Natural killer cell (primary cell): Measurements from ENCODE around the gene RAP1A. TPM values are rescaled to one million over a fixed set of nuclear protein-coding genes. Genes with fewer than 3 reads are reported as not detected.

ENCODE experiments used
- ATAC-seq, 3 donors: fragments of 150-1000 bp in 2 of 3; fragments of 200-7000 bp in 1 of 3; cut with Tn5 transposase; 1 replicate in 1 of 3; 2 replicates in 2 of 3; pipeline ENCODE4 v1.10.0; 2021; ENCODE audit warnings: mild to moderate bottlenecking in 2 of 3, moderate library complexity in 2 of 3
- DNase-seq, 2 donors: peaks; one replicate each; pipeline versions ENCODE4 v3.0.0 to v3.0.0-alpha.2; 2013 to 2021; ENCODE audit warnings: mixed read lengths in 1 of 2
- H3K27ac ChIP-seq: one replicate; pipeline ENCODE4 v1.5.1; 2013; ENCODE audit warnings: mild to moderate bottlenecking, low read length
- H3K27me3 ChIP-seq: one replicate; pipeline ENCODE4 v1.6.1; 2013; ENCODE audit warnings: low read length; ENCODE audit not compliant: control insufficient read depth, insufficient read depth
- H3K36me3 ChIP-seq: one replicate; pipeline ENCODE4 v1.6.1; 2013; ENCODE audit warnings: low read length; ENCODE audit not compliant: control insufficient read depth, insufficient read depth
- H3K4me1 ChIP-seq: one replicate; pipeline ENCODE4 v1.6.1; 2013; ENCODE audit warnings: low read length; ENCODE audit not compliant: control insufficient read depth, insufficient read depth
- H3K4me3 ChIP-seq: one replicate; pipeline ENCODE4 v1.5.1; 2013; ENCODE audit warnings: low read length
- H3K9me3 ChIP-seq: one replicate; pipeline ENCODE4 v1.6.1; 2013; ENCODE audit warnings: low read length; ENCODE audit not compliant: control insufficient read depth, insufficient read depth
- H3K27ac Mint-ChIP-seq, 2 donors: one replicate each; pipeline ENCODE4 v1.8.0; 2022; ENCODE audit warnings: mild to moderate bottlenecking in 2 of 2, mixed read lengths in 2 of 2, moderate library complexity in 1 of 2
- H3K27me3 Mint-ChIP-seq, 2 donors: one replicate each; pipeline ENCODE4 v1.8.0; 2022; ENCODE audit warnings: low read depth in 2 of 2, mixed read lengths in 2 of 2
- H3K36me3 Mint-ChIP-seq: one replicate; pipeline ENCODE4 v1.8.0; 2022; ENCODE audit warnings: mixed read lengths
- H3K4me1 Mint-ChIP-seq, 2 donors: one replicate each; pipeline ENCODE4 v1.8.0; 2022; ENCODE audit warnings: mixed read lengths in 2 of 2
- H3K4me3 Mint-ChIP-seq: one replicate; pipeline ENCODE4 v1.8.0; 2022; ENCODE audit warnings: mild to moderate bottlenecking, moderate library complexity, mixed read lengths
- H3K9me3 Mint-ChIP-seq, 2 donors: one replicate each; pipeline ENCODE4 v1.8.0; 2022; ENCODE audit warnings: mixed read lengths in 2 of 2
- WGBS: methylation state at CpG from one replicate; pipeline ENCODE4 v1.1.7; 2013; ENCODE audit warnings: missing lambda C conversion rate; ENCODE audit not compliant: insufficient coverage; 5-methylcytosine and 5-hydroxymethylcytosine counted together
- intact Hi-C: fragments of 100-400 bp; cut with micrococcal nuclease; formaldehyde crosslinking; loops from one replicate; pipeline ENCODE4 v1.14.2; 2022
- total RNA-seq, 4 donors: library from RNA; stranded (reverse); fragments of 120-200 nt in 1 of 4; gene quantifications; one replicate each; pipeline versions ENCODE4 v1.2.3 to v1.2.4, GENCODE V29; 2013 to 2022
- TF ChIP-seq, protein P1 (sequence below): fragments of 200-600 bp; IDR thresholded peaks from one replicate; pipeline ENCODE4 v1.8.0; 2022; ENCODE audit warnings: antibody characterized with exemption

RAP1A gene
- total RNA-seq, 3 donors from 2014 or later (not counting 1 experiment from before 2014, with no cell fraction given): 83.7 to 112 (median 104) TPM

DNA sequence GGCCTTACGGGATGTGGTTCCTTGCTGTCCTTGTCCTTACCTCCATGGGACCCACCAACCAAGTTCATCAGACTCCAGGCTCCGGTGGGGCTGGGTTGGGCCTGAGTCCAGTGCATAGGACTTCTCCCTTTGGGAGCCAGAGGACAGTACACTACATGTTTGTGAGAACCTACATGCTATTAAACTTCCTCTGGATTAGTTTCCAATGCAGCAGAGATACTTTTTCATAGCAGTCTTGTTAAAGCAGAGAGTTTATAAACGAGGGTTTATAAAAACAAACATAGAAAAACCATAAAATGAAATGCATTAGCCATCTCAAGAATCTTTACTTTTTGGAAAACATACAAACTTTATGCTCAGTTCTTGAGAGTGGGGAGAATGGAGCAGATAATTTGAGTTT is 86.3 kb downstream of the RAP1A start:
- Mint-ChIP-seq H3K27me3 (no peaks in the 10 kb centered on the region), H3K36me3 (peaks cover 25% of the 10 kb centered on the region), H3K4me1 (peaks cover 7 to 17% of the 10 kb centered on the region in 2 donors), H3K4me3 (no peak overlapping the region), H3K9me3 (no peaks in the 10 kb centered on the region), H3K27ac (peak overlapping the region in 1 of 2 donors; percentile 64)
- TF ChIP-seq, protein P1, sequence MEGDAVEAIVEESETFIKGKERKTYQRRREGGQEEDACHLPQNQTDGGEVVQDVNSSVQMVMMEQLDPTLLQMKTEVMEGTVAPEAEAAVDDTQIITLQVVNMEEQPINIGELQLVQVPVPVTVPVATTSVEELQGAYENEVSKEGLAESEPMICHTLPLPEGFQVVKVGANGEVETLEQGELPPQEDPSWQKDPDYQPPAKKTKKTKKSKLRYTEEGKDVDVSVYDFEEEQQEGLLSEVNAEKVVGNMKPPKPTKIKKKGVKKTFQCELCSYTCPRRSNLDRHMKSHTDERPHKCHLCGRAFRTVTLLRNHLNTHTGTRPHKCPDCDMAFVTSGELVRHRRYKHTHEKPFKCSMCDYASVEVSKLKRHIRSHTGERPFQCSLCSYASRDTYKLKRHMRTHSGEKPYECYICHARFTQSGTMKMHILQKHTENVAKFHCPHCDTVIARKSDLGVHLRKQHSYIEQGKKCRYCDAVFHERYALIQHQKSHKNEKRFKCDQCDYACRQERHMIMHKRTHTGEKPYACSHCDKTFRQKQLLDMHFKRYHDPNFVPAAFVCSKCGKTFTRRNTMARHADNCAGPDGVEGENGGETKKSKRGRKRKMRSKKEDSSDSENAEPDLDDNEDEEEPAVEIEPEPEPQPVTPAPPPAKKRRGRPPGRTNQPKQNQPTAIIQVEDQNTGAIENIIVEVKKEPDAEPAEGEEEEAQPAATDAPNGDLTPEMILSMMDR: no peak
- 100% methylated on average over 2 of the region's 3 CpGs for WGBS
- Histone ChIP-seq H3K36me3 (peaks cover 90% of the 10 kb centered on the region), H3K27me3 (no peaks in the 10 kb centered on the region), H3K27ac (no peak overlapping the region), H3K4me1 (no peaks in the 10 kb centered on the region), H3K4me3 (no peak overlapping the region), H3K9me3 (no peaks in the 10 kb centered on the region)
- intact Hi-C loops: no loop called here
- DNase-seq: no peak
- ATAC-seq: no peak

DNA sequence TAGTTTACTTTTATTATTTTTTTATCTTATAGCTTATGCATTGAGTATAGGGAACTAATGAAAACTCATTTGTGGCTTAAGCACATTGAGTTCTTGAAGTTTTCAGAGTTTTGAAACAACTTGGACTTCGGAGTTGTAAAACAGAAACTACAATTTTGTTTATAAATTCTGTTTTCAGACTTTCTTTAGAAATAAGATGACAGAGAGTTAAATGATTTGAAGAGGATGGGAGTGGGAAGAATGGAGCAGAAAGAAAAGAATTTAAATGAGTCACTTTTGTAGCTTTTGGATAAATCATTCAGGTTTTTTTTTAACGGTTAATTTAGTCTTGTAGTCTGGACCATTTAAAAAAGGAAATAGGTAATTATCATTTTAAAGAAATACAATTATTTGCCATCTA is 87.3 kb downstream of the RAP1A start:
- WGBS: 100% methylated on average over 1 of the region's 2 CpGs
- peaks cover 89% of the 10 kb centered on the region for H3K36me3 ChIP-seq
- no peaks in the 10 kb centered on the region for H3K27me3 ChIP-seq
- H3K36me3 Mint-ChIP-seq: peaks cover 17% of the 10 kb centered on the region
- H3K9me3 Mint-ChIP-seq: no peaks in the 10 kb centered on the region
- intact Hi-C loops: no loop called here
- H3K4me3 ChIP-seq: no peak overlapping the region
- no peaks in the 10 kb centered on the region for H3K27me3 Mint-ChIP-seq
- H3K27ac ChIP-seq: no peak overlapping the region
- no peaks in the 10 kb centered on the region for H3K9me3 ChIP-seq
- no peak for ATAC-seq
- H3K4me1 Mint-ChIP-seq: peaks cover 0 to 9% of the 10 kb centered on the region in 2 donors
- no peak overlapping the region for H3K4me3 Mint-ChIP-seq
- no peak for DNase-seq
- TF ChIP-seq, protein P1: no peak
- H3K4me1 ChIP-seq: no peaks in the 10 kb centered on the region
- H3K27ac Mint-ChIP-seq: peak overlapping the region; percentile 43 to 64

DNA sequence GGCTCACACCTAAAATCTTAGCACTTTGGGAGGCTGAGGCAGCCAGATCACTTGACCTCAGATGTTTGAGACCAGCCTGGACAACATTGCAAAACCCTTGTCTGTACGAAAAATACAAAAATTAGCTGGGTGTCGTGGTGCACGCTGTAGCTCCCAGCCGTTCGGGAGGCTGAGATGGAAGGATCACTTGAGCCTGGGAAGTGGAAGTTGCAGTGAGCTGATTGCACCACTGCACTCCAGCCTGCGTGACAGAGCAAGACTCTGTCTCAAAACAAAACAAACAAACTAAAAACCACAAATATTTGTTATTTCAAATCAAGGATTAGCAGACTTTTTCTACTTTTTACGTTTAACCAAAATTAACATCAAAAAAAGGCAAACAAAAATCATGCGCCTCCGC is 88.3 kb downstream of the RAP1A start:
- peaks cover 0 to 9% of the 10 kb centered on the region in 2 donors for H3K4me1 Mint-ChIP-seq
- no peak overlapping the region for H3K4me3 ChIP-seq
- peaks cover 91% of the 10 kb centered on the region for H3K36me3 ChIP-seq
- no peak for ATAC-seq
- H3K4me1 ChIP-seq: no peaks in the 10 kb centered on the region
- H3K9me3 Mint-ChIP-seq: no peaks in the 10 kb centered on the region
- H3K9me3 ChIP-seq: no peaks in the 10 kb centered on the region
- WGBS: 94% methylated on average over 8 of the region's 9 CpGs
- no peak overlapping the region for H3K4me3 Mint-ChIP-seq
- intact Hi-C loops: no loop called here
- no peaks in the 10 kb centered on the region for H3K27me3 Mint-ChIP-seq
- H3K27me3 ChIP-seq: no peaks in the 10 kb centered on the region
- no peak overlapping the region for H3K27ac ChIP-seq
- TF ChIP-seq, protein P1: no peak
- H3K36me3 Mint-ChIP-seq: peaks cover 17% of the 10 kb centered on the region
- DNase-seq: no peak
- H3K27ac Mint-ChIP-seq: no peak overlapping the region

DNA sequence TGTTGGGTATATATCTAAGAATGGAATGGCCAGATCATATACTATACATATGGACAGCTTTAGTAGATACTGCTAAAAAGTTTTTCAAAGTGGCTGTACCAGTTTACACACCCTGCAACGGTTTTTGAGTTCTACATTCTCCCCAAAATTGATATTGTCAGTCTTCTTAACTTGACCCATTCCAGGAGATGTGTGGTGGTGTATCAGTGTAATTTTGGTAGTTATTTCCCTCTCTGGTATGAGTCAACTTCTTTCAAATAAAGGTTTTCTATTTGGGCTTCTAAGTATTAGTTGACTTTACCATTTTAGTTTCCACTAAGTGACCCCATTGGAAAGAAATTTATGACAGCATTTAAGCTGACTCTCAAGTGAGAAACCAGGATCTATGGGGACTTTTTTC is 90.4 kb downstream of the RAP1A start:
- DNase-seq: no peak
- H3K4me3 Mint-ChIP-seq: no peak overlapping the region
- TF ChIP-seq, protein P1: no peak
- intact Hi-C loops: no loop called here
- no peaks in the 10 kb centered on the region for H3K9me3 Mint-ChIP-seq
- Histone ChIP-seq H3K4me3 (no peak overlapping the region), H3K27me3 (no peaks in the 10 kb centered on the region), H3K36me3 (peaks cover 71% of the 10 kb centered on the region), H3K4me1 (no peaks in the 10 kb centered on the region), H3K27ac (no peak overlapping the region), H3K9me3 (no peaks in the 10 kb centered on the region)
- peak overlapping the region; percentile 54 to 76 for H3K27ac Mint-ChIP-seq
- H3K4me1 Mint-ChIP-seq: peaks cover 0 to 9% of the 10 kb centered on the region in 2 donors
- H3K36me3 Mint-ChIP-seq: peaks cover 10% of the 10 kb centered on the region
- ATAC-seq: no peak
- WGBS: no CpG with 5 or more reads among the region's 1 CpG
- H3K27me3 Mint-ChIP-seq: no peaks in the 10 kb centered on the region
